GM12878 (cell line): Measurements from ENCODE around the gene COX5A. TPM values are rescaled to one million over a fixed set of nuclear protein-coding genes. Genes with fewer than 3 reads are reported as not detected.

Experiments used
- CHD2 ChIP-seq: IDR thresholded peaks from 2 replicates; pipeline ENCODE4 v1.6.1; 2011; ENCODE audit warnings: low read depth, low read length, improper control_type of control experiment, borderline replicate concordance
- HCFC1 ChIP-seq: fragments of 150-350 bp; IDR thresholded peaks from 2 replicates; pipeline ENCODE4 v1.6.1; 2014; ENCODE audit warnings: low read length
- HDGF ChIP-seq: fragments of 450-650 bp; IDR thresholded peaks from 2 replicates; pipeline ENCODE4 v1.6.1; 2016; ENCODE audit warnings: antibody characterized with exemption
- LARP7 ChIP-seq: fragments of 450-650 bp; IDR thresholded peaks from 2 replicates; pipeline ENCODE4 v1.6.1; 2017; ENCODE audit warnings: mild to moderate bottlenecking
- MEF2A ChIP-seq: IDR thresholded peaks from 2 replicates; pipeline ENCODE4 v1.6.1; 2011; ENCODE audit warnings: low read depth, mild to moderate bottlenecking, low read length, moderate library complexity; ENCODE audit not compliant: insufficient read depth
- NFIC ChIP-seq: IDR thresholded peaks from 2 replicates; pipeline ENCODE4 v1.6.1; 2012; ENCODE audit warnings: low read depth, mild to moderate bottlenecking, inconsistent platforms, low read length, moderate library complexity
- NR2C1 ChIP-seq: fragments of 450-650 bp; IDR thresholded peaks from 2 replicates; pipeline ENCODE4 v1.6.1; 2017; ENCODE audit warnings: antibody characterized with exemption, mild to moderate bottlenecking, moderate library complexity
- RELA ChIP-seq: fragments of 450-650 bp; IDR thresholded peaks from 2 replicates; pipeline ENCODE4 v1.8.0; 2014; ENCODE audit warnings: borderline replicate concordance; ENCODE audit not compliant: partially characterized antibody
- RUNX3 ChIP-seq: IDR thresholded peaks from 2 replicates; pipeline ENCODE4 v1.6.1; 2012; ENCODE audit warnings: low read length, inconsistent platforms
- SMAD5 ChIP-seq: IDR thresholded peaks from 2 replicates; pipeline ENCODE4 v1.6.1; 2016; ENCODE audit warnings: antibody characterized with exemption, low read depth
- TAF1 ChIP-seq: IDR thresholded peaks from 2 replicates; pipeline ENCODE4 v1.6.1; 2011; ENCODE audit warnings: mild to moderate bottlenecking, low read depth, low read length, borderline replicate concordance
- ZNF217 ChIP-seq: fragments of 450-650 bp; IDR thresholded peaks from 2 replicates; pipeline ENCODE4 v1.6.1; 2017; ENCODE audit warnings: antibody characterized with exemption, mild to moderate bottlenecking
- polyA plus RNA-seq, 11 experiments: library from polyadenylated mRNA; depleted of rRNA in 4 of 11; unstranded in 6 of 11; stranded (reverse) in 5 of 11; fragments of >200 nt; fragmentation: Nextera tagmentation in 4 of 11; fragmentation: Illumina TruSeq in 1 of 11; extraction: Ambion mirVana in 4 of 11; extraction: Trizol in 1 of 11; gene quantifications; 1 replicate in 1 of 11; 2 replicates in 10 of 11; pipeline versions ENCODE4 v1.2.1 to v1.2.3, GENCODE V29; 2011 to 2016; ENCODE audit warnings: inconsistent platforms in 2 of 11, missing spikeins in 2 of 11, low read depth in 1 of 11
- total RNA-seq, 4 experiments: library from RNA; depleted of rRNA in 3 of 4; stranded (reverse); fragments of >200 nt in 3 of 4; fragmentation: Illumina TruSeq in 1 of 4; extraction: Trizol in 1 of 4; gene quantifications; 2 replicates each; pipeline versions ENCODE4 v1.2.1 to v1.2.3, GENCODE V29; 2013 to 2021
- TF ChIP-seq, protein P1 (sequence below): fragments of 450-650 bp; IDR thresholded peaks from 2 replicates; pipeline ENCODE4 v1.6.1; 2017; ENCODE audit warnings: mild to moderate bottlenecking, moderate library complexity
- TF ChIP-seq, protein P2 (sequence below): IDR thresholded peaks from 2 replicates; pipeline ENCODE4 v1.6.1; 2012; ENCODE audit warnings: low read depth, low read length, improper control_type of control experiment
- TF ChIP-seq, protein P3 (sequence below): IDR thresholded peaks from 2 replicates; pipeline ENCODE4 v1.6.1; 2012; ENCODE audit warnings: improper control_type of control experiment, low read depth, low read length; ENCODE audit not compliant: insufficient replicate concordance

COX5A gene
- total and polyA plus RNA-seq, 10 of the 15 experiments (the other 5 are each of a cell fraction or from before 2014, with no cell fraction given) = 84.5 to 1,218 (median 392) TPM

DNA sequence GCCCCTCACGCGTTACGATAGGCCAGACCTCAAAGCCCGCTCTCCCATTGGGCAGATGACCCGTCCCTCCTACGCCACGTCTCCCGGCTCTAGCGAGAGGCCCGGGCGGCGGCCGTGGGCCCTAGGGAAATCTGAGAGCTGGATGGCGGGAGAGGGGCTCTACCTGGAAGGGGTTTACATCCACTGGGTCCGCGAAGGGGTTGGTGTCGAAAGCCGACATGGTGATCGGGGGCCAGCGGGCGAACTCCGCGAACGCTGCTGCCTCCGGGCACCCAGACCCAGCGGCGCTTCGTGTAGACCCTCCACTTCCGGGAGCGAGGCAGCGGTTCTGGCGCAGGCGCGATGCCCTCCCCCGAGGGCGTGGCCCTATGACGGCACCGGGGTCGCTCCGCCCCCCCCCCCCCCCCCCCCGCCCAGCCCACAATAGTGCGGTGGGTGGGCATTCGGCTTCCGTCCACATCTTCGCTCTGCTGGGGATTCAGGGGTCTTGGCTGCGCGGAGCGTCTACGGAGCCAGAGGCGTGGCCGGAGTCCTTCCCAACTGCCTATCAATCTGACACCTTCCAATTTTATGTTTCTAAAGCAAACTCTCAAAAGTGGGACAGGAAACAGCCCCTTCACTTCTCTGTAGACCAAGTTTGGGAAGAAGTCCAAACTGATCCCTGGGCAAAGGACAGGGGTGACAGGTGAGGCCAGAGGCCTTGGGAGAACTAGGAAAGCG is 64.7 kb downstream of the COX5A start, which contains the start of gene SCAMP2 (continued):
- peak; percentile 76 for TF ChIP-seq TAF1
- TF ChIP-seq LARP7 = peak; percentile 91
- peak; percentile 5; the same call in 1 of the 2 replicates for TF ChIP-seq RUNX3
- peak; percentile 55; the same call in 1 of the 2 replicates for TF ChIP-seq HDGF
- peak; percentile 63 for TF ChIP-seq NR2C1
- TF ChIP-seq ZNF217 = no peak
- 0 out of 2 replicates have a peak, but pooled peaks have one; percentile 30 for TF ChIP-seq HCFC1
- TF ChIP-seq CHD2 = peak; percentile 85; the same call in 1 of the 2 replicates
- TF ChIP-seq, protein P1, sequence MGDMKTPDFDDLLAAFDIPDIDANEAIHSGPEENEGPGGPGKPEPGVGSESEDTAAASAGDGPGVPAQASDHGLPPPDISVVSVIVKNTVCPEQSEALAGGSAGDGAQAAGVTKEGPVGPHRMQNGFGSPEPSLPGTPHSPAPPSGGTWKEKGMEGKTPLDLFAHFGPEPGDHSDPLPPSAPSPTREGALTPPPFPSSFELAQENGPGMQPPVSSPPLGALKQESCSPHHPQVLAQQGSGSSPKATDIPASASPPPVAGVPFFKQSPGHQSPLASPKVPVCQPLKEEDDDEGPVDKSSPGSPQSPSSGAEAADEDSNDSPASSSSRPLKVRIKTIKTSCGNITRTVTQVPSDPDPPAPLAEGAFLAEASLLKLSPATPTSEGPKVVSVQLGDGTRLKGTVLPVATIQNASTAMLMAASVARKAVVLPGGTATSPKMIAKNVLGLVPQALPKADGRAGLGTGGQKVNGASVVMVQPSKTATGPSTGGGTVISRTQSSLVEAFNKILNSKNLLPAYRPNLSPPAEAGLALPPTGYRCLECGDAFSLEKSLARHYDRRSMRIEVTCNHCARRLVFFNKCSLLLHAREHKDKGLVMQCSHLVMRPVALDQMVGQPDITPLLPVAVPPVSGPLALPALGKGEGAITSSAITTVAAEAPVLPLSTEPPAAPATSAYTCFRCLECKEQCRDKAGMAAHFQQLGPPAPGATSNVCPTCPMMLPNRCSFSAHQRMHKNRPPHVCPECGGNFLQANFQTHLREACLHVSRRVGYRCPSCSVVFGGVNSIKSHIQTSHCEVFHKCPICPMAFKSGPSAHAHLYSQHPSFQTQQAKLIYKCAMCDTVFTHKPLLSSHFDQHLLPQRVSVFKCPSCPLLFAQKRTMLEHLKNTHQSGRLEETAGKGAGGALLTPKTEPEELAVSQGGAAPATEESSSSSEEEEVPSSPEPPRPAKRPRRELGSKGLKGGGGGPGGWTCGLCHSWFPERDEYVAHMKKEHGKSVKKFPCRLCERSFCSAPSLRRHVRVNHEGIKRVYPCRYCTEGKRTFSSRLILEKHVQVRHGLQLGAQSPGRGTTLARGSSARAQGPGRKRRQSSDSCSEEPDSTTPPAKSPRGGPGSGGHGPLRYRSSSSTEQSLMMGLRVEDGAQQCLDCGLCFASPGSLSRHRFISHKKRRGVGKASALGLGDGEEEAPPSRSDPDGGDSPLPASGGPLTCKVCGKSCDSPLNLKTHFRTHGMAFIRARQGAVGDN = peak; percentile 75; the same call in 1 of the 2 replicates
- no peak for TF ChIP-seq MEF2A
- TF ChIP-seq, protein P2, sequence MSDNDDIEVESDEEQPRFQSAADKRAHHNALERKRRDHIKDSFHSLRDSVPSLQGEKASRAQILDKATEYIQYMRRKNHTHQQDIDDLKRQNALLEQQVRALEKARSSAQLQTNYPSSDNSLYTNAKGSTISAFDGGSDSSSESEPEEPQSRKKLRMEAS = peak; percentile 21; the same call in 1 of the 2 replicates
- TF ChIP-seq, protein P3, sequence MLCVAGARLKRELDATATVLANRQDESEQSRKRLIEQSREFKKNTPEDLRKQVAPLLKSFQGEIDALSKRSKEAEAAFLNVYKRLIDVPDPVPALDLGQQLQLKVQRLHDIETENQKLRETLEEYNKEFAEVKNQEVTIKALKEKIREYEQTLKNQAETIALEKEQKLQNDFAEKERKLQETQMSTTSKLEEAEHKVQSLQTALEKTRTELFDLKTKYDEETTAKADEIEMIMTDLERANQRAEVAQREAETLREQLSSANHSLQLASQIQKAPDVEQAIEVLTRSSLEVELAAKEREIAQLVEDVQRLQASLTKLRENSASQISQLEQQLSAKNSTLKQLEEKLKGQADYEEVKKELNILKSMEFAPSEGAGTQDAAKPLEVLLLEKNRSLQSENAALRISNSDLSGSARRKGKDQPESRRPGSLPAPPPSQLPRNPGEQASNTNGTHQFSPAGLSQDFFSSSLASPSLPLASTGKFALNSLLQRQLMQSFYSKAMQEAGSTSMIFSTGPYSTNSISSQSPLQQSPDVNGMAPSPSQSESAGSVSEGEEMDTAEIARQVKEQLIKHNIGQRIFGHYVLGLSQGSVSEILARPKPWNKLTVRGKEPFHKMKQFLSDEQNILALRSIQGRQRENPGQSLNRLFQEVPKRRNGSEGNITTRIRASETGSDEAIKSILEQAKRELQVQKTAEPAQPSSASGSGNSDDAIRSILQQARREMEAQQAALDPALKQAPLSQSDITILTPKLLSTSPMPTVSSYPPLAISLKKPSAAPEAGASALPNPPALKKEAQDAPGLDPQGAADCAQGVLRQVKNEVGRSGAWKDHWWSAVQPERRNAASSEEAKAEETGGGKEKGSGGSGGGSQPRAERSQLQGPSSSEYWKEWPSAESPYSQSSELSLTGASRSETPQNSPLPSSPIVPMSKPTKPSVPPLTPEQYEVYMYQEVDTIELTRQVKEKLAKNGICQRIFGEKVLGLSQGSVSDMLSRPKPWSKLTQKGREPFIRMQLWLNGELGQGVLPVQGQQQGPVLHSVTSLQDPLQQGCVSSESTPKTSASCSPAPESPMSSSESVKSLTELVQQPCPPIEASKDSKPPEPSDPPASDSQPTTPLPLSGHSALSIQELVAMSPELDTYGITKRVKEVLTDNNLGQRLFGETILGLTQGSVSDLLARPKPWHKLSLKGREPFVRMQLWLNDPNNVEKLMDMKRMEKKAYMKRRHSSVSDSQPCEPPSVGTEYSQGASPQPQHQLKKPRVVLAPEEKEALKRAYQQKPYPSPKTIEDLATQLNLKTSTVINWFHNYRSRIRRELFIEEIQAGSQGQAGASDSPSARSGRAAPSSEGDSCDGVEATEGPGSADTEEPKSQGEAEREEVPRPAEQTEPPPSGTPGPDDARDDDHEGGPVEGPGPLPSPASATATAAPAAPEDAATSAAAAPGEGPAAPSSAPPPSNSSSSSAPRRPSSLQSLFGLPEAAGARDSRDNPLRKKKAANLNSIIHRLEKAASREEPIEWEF = no peak
- TF ChIP-seq NFIC = no peak
- TF ChIP-seq RELA = peak; percentile 85
- peak; percentile 59 for TF ChIP-seq SMAD5
